GM18909 (cell line): ENCODE data around the gene CACNA2D2.
"Not testable (repeated sequence)": the region's sequence is repeated elsewhere in the genome, so short reads cannot be mapped to it uniquely, and the experiment has no call there.

Source experiments
- ATAC-seq: cut with Tn5 transposase; IDR thresholded peaks from one replicate; pipeline ENCODE4 v1.9.1; 2021; ENCODE audit warnings: mild to moderate bottlenecking; ENCODE audit not compliant: unreplicated experiment, poor library complexity

CACNA2D2 gene

GRCh38 chr3:50530001-50530970, 26.9 kb upstream of the CACNA2D2 start:
- no peak for ATAC-seq

GRCh38 chr3:50525987-50526386, 22.6 kb upstream of the CACNA2D2 start:
- ATAC-seq = no peak

- no peak for ATAC-seq
Measured at GRCh38 chr3:50525191-50525910, 21.9 kb upstream of the CACNA2D2 start.

- ATAC-seq = no peak
Measured at GRCh38 chr3:50524746-50525145, 21.3 kb upstream of the CACNA2D2 start.

- ATAC-seq = no peak
Measured at GRCh38 chr3:50523279-50523811, 19.9 kb upstream of the CACNA2D2 start.

GRCh38 chr3:50521572-50521971, 18.1 kb upstream of the CACNA2D2 start:
- ATAC-seq = no peak

- ATAC-seq = no peak
Measured at GRCh38 chr3:50520849-50521248, 17.4 kb upstream of the CACNA2D2 start.

- no peak for ATAC-seq
Measured at GRCh38 chr3:50519471-50520089, 16.1 kb upstream of the CACNA2D2 start.

GRCh38 chr3:50518436-50518835, 15.0 kb upstream of the CACNA2D2 start:
- ATAC-seq = no peak

- ATAC-seq = no peak
Measured at GRCh38 chr3:50517721-50518206, 14.3 kb upstream of the CACNA2D2 start.

- no peak for ATAC-seq
Measured at GRCh38 chr3:50516440-50516871, 13.0 kb upstream of the CACNA2D2 start.

- ATAC-seq = no peak
Measured at GRCh38 chr3:50515565-50516439, 12.4 kb upstream of the CACNA2D2 start.

- ATAC-seq = not testable (repeated sequence)
Measured at GRCh38 chr3:50512908-50513307, 9.5 kb upstream of the CACNA2D2 start.

GRCh38 chr3:50512131-50512530, 8.7 kb upstream of the CACNA2D2 start:
- no peak for ATAC-seq

GRCh38 chr3:50510325-50510724, 6.9 kb upstream of the CACNA2D2 start:
- no peak for ATAC-seq

- ATAC-seq = no peak
Measured at GRCh38 chr3:50509715-50510114, 6.3 kb upstream of the CACNA2D2 start.

- ATAC-seq = no peak
Measured at GRCh38 chr3:50508821-50509220, 5.4 kb upstream of the CACNA2D2 start.

- ATAC-seq = no peak
Measured at GRCh38 chr3:50506169-50506568, 2.7 kb upstream of the CACNA2D2 start.

- ATAC-seq = no peak
Measured at GRCh38 chr3:50504681-50505080, 1.2 kb upstream of the CACNA2D2 start.
